DLD1 (cell line): ENCODE results near the gene ZNF587B.
"Not testable (repeated sequence)": the region's sequence is repeated elsewhere in the genome, so short reads cannot be mapped to it uniquely, and the experiment has no call there.

Experiments used
- in situ Hi-C: cut with HindIII; loops from 2 replicates; pipeline ENCODE4 v1.10.0; 2017; ENCODE audit warnings: low sequenced_read_pairs

ZNF587B gene

GRCh38 chr19:57867868-57868492, 37.9 kb downstream of the ZNF587B start:
- in situ Hi-C loops = no loop called here

- in situ Hi-C loops = not testable (repeated sequence)
Measured at GRCh38 chr19:57869655-57870054, 39.6 kb downstream of the ZNF587B start.

- in situ Hi-C loops = no loop called here
Measured at GRCh38 chr19:57870225-57870624, 40.1 kb downstream of the ZNF587B start.

- in situ Hi-C loops = no loop called here
Measured at GRCh38 chr19:57872450-57872849, 42.4 kb downstream of the ZNF587B start.

GRCh38 chr19:57873883-57874799, 44.0 kb downstream of the ZNF587B start:
- in situ Hi-C loops = not testable (repeated sequence)

- in situ Hi-C loops = no loop called here
Measured at GRCh38 chr19:57886046-57886445, 55.9 kb downstream of the ZNF587B start.

- in situ Hi-C loops = no loop called here
Measured at GRCh38 chr19:57887195-57887941, 57.3 kb downstream of the ZNF587B start.

- in situ Hi-C loops = no loop called here
Measured at GRCh38 chr19:57888107-57888559, 58.0 kb downstream of the ZNF587B start.

- in situ Hi-C loops = no loop called here
Measured at GRCh38 chr19:57888560-57889231, 58.6 kb downstream of the ZNF587B start, which contains the start of gene ZNF814. Gene ZNF814 (minus strand): TSS chr19:57889037. CDS start chr19:57888802, 235 bp downstream.

- in situ Hi-C loops = not testable (repeated sequence)
Measured at GRCh38 chr19:57890706-57891105, 60.6 kb downstream of the ZNF587B start.
